OCI-LY1 (cell line): ENCODE measurements around the gene PALD1.

Experiments
- H2AFZ ChIP-seq: fragments of 200-600 bp; sonication (generic), shearing (Covaris generic); 2 replicates; pipeline ENCODE4 v1.6.0; 2014; ENCODE audit warnings: antibody characterized with exemption, mild to moderate bottlenecking, low read length
- H3F3A ChIP-seq: fragments of 200-600 bp; sonication (generic), shearing (Covaris generic); 2 replicates; pipeline ENCODE4 v1.6.0; 2014; ENCODE audit warnings: mild to moderate bottlenecking, antibody characterized with exemption, low read length, moderate library complexity; ENCODE audit not compliant: insufficient read depth
- H3K27ac ChIP-seq: fragments of 200-600 bp; sonication (generic); 2 replicates; pipeline ENCODE4 v1.5.1; 2014; ENCODE audit warnings: low read length, mixed run types, mild to moderate bottlenecking, low read depth; ENCODE audit not compliant: poor library complexity, severe bottlenecking
- H3K27me3 ChIP-seq: fragments of 200-600 bp; sonication (generic); 2 replicates; pipeline ENCODE4 v1.6.0; 2014; ENCODE audit warnings: antibody characterized with exemption, mild to moderate bottlenecking, low read length, moderate library complexity; ENCODE audit not compliant: insufficient read depth
- H3K36me3 ChIP-seq: fragments of 200-600 bp; sonication (generic); 2 replicates; pipeline ENCODE4 v1.6.1; 2014; ENCODE audit warnings: mild to moderate bottlenecking, antibody characterized with exemption, low read length, moderate library complexity, mixed read lengths; ENCODE audit not compliant: insufficient read depth
- H3K4me1 ChIP-seq: fragments of 200-600 bp; sonication (generic); 2 replicates; pipeline ENCODE4 v1.5.1; 2014; ENCODE audit warnings: mild to moderate bottlenecking, low read length, moderate library complexity; ENCODE audit not compliant: insufficient read depth, severe bottlenecking
- H3K4me2 ChIP-seq: fragments of 200-600 bp; sonication (generic), shearing (Covaris generic); 2 replicates; pipeline ENCODE4 v1.6.1; 2014; ENCODE audit warnings: low read length
- H3K4me3 ChIP-seq: fragments of 200-600 bp; sonication (generic); 2 replicates; pipeline ENCODE4 v1.5.1; 2014; ENCODE audit warnings: low read length, low read depth, mild to moderate bottlenecking, mixed read lengths; ENCODE audit not compliant: poor library complexity, severe bottlenecking
- H3K79me2 ChIP-seq: fragments of 200-600 bp; shearing (Covaris generic); 2 replicates; pipeline ENCODE4 v1.6.1; 2016; ENCODE audit warnings: mixed run types, low read length, mixed read lengths; ENCODE audit not compliant: insufficient read depth
- H3K9ac ChIP-seq: fragments of 200-600 bp; sonication (generic), shearing (Covaris generic); 2 replicates; pipeline ENCODE4 v1.6.1; 2014; ENCODE audit warnings: mild to moderate bottlenecking, low read length, mixed read lengths
- H3K9me2 ChIP-seq: fragments of 200-600 bp; sonication (generic), shearing (Covaris generic); 2 replicates; pipeline ENCODE4 v1.6.1; 2014; ENCODE audit warnings: low read depth, mild to moderate bottlenecking, low read length, mixed read lengths
- H3K9me3 ChIP-seq: fragments of 200-600 bp; shearing (Covaris generic); 2 replicates; pipeline ENCODE4 v1.6.1; 2014; ENCODE audit warnings: low read length, mixed read lengths
- H4K20me1 ChIP-seq: fragments of 200-600 bp; sonication (generic), shearing (Covaris generic); 2 replicates; pipeline ENCODE4 v1.6.0; 2016; ENCODE audit warnings: mild to moderate bottlenecking, low read length; ENCODE audit not compliant: insufficient read depth
- CTCF ChIP-seq: fragments of 200-600 bp; sonication (generic), shearing (Covaris generic); IDR thresholded peaks from 2 replicates; pipeline ENCODE4 v1.5.1; 2017; ENCODE audit warnings: mild to moderate bottlenecking, antibody characterized with exemption, low read length, moderate library complexity, mixed read lengths
- EZH2 ChIP-seq: fragments of 200-600 bp; sonication (generic), shearing (Covaris generic); IDR thresholded peaks from 2 replicates; pipeline ENCODE4 v1.8.0; 2017; ENCODE audit warnings: borderline replicate concordance, mixed run types, mild to moderate bottlenecking, antibody characterized with exemption, low read length, moderate library complexity, mixed read lengths

The PALD1 gene

GRCh38 chr10:70475661-70476060 is 2.9 kb upstream of the PALD1 start:
- Histone ChIP-seq H3K9me2 (no peaks in the 10 kb centered on the region), H3K27ac (no peak overlapping the region), H3K27me3 (no peaks in the 10 kb centered on the region), H3K79me2 (peaks cover 9% of the 10 kb centered on the region), H2AFZ (no peak overlapping the region), H3K4me3 (no peak overlapping the region), H4K20me1 (no peaks in the 10 kb centered on the region), H3K9me3 (no peaks in the 10 kb centered on the region), H3K36me3 (peaks cover 4% of the 10 kb centered on the region; the same call in 1 of the 2 replicates), H3K4me1 (peaks cover 27% of the 10 kb centered on the region), H3K9ac (no peak overlapping the region), H3F3A (no peaks in the 10 kb centered on the region), H3K4me2 (no peak overlapping the region)
- TF ChIP-seq EZH2 = no peak
- no peak for TF ChIP-seq CTCF

- Histone ChIP-seq H3K27me3 (no peaks in the 10 kb centered on the region), H4K20me1 (no peaks in the 10 kb centered on the region), H3K79me2 (peaks cover 17% of the 10 kb centered on the region), H3K9me2 (no peaks in the 10 kb centered on the region), H2AFZ (no peak overlapping the region), H3K4me2 (no peak overlapping the region), H3F3A (no peaks in the 10 kb centered on the region), H3K4me1 (peaks cover 35% of the 10 kb centered on the region), H3K9me3 (no peaks in the 10 kb centered on the region), H3K36me3 (peaks cover 12% of the 10 kb centered on the region; the same call in 1 of the 2 replicates), H3K4me3 (no peak overlapping the region), H3K9ac (no peak overlapping the region), H3K27ac (no peak overlapping the region)
- TF ChIP-seq CTCF (no peak), EZH2 (no peak)
Observed at GRCh38 chr10:70476249-70477035, 2.1 kb upstream of the PALD1 start.

- TF ChIP-seq CTCF (no peak), EZH2 (no peak)
- H3K27me3 ChIP-seq = no peaks in the 10 kb centered on the region
- peak overlapping the region; percentile 91 for H3K4me3 ChIP-seq
- H3K4me1 ChIP-seq = peaks cover 47% of the 10 kb centered on the region
- H3K27ac ChIP-seq = peak overlapping the region; percentile 49
- H3K4me2 ChIP-seq = peak overlapping the region; percentile 73
- no peak overlapping the region for H2AFZ ChIP-seq
- H4K20me1 ChIP-seq = no peaks in the 10 kb centered on the region
- no peaks in the 10 kb centered on the region for H3F3A ChIP-seq
- no peaks in the 10 kb centered on the region for H3K9me3 ChIP-seq
- H3K9me2 ChIP-seq = no peaks in the 10 kb centered on the region
- H3K9ac ChIP-seq = peak overlapping the region; percentile 94
- H3K79me2 ChIP-seq = peaks cover 28% of the 10 kb centered on the region
- peaks cover 24% of the 10 kb centered on the region; the same call in 1 of the 2 replicates for H3K36me3 ChIP-seq
Observed at GRCh38 chr10:70477661-70478162, 855 bp upstream of the PALD1 start.
